DMS 273 treated with DMSO at 0.1 percent for 48 hours (cell line): ENCODE data around the gene NT5DC1.
A peak's percentile ranks its signal among the peaks of the same experiment; 100 is the strongest.

Source experiments
- DNase-seq: peaks from one replicate; lab custom pipeline; 2025; lab: John Stamatoyannopoulos, UW

Gene NT5DC1

GRCh38 chr6:116196841-116197240 is 96.2 kb downstream of the NT5DC1 start:
- DNase-seq: no peak

GRCh38 chr6:116200619-116201249 is 100.1 kb downstream of the NT5DC1 start:
- DNase-seq: peak; percentile 77

- DNase-seq: no peak
Measured at GRCh38 chr6:116201538-116201937, 100.9 kb downstream of the NT5DC1 start.

- DNase-seq: no peak
Measured at GRCh38 chr6:116205281-116205680, 104.6 kb downstream of the NT5DC1 start.

- DNase-seq: no peak
Measured at GRCh38 chr6:116206231-116206903, 105.7 kb downstream of the NT5DC1 start.

GRCh38 chr6:116208056-116208785 is 107.6 kb downstream of the NT5DC1 start:
- DNase-seq: no peak

GRCh38 chr6:116210316-116210715 is 109.7 kb downstream of the NT5DC1 start:
- DNase-seq: no peak

GRCh38 chr6:116210750-116211425 is 110.2 kb downstream of the NT5DC1 start:
- no peak for DNase-seq

- DNase-seq: no peak
Measured at GRCh38 chr6:116214681-116215080, 114.0 kb downstream of the NT5DC1 start.

- no peak for DNase-seq
Measured at GRCh38 chr6:116215414-116215813, 114.8 kb downstream of the NT5DC1 start.

GRCh38 chr6:116217069-116217468 is 116.4 kb downstream of the NT5DC1 start:
- DNase-seq: no peak

- DNase-seq: no peak
Measured at GRCh38 chr6:116218172-116218633, 117.5 kb downstream of the NT5DC1 start.

- DNase-seq: no peak
Measured at GRCh38 chr6:116218866-116219265, 118.2 kb downstream of the NT5DC1 start.

GRCh38 chr6:116221067-116221466 is 120.4 kb downstream of the NT5DC1 start:
- no peak for DNase-seq

GRCh38 chr6:116221911-116222310 is 121.3 kb downstream of the NT5DC1 start:
- no peak for DNase-seq

GRCh38 chr6:116223355-116223754 is 122.7 kb downstream of the NT5DC1 start:
- DNase-seq: no peak

- DNase-seq: peak; percentile 26
Measured at GRCh38 chr6:116229287-116229913, 128.7 kb downstream of the NT5DC1 start.

- DNase-seq: no peak
Measured at GRCh38 chr6:116234689-116235088, 134.0 kb downstream of the NT5DC1 start.

GRCh38 chr6:116238083-116238482 is 137.4 kb downstream of the NT5DC1 start:
- no peak for DNase-seq

- no peak for DNase-seq
Measured at GRCh38 chr6:116239256-116239655, 138.6 kb downstream of the NT5DC1 start.

- no peak for DNase-seq
Measured at GRCh38 chr6:116239856-116240255, 139.2 kb downstream of the NT5DC1 start.

GRCh38 chr6:116244284-116244683 is 143.6 kb downstream of the NT5DC1 start:
- DNase-seq: no peak
